Calu3 (cell line): ENCODE results near the gene DEAF1. TPM values are rescaled to one million over a fixed set of nuclear protein-coding genes. Genes with fewer than 3 reads are reported as not detected.

ENCODE experiments used
- BruUV-seq: library from RNA; stranded (reverse); fragments of 400-500 nt; replicated peaks from 2 replicates; lab custom pipeline; 2021; lab: Mats Ljungman, UMichigan
- CTCF ChIA-PET: fragments of 300-600 bp; sonication (Branson Sonifier 250); formaldehyde crosslinking; loops from one replicate; lab custom pipeline; 2022; ENCODE audit warnings: antibody characterized with exemption; lab: Charles Lee
- DNase-seq: peaks from one replicate; pipeline ENCODE4 v3.0.0; 2022
- H3K27ac Mint-ChIP-seq: one replicate; pipeline ENCODE4 v1.8.0; 2022; ENCODE audit warnings: mixed read lengths; ENCODE audit not compliant: unreplicated experiment
- H3K27me3 Mint-ChIP-seq: one replicate; pipeline ENCODE4 v1.8.0; 2022; ENCODE audit warnings: mixed read lengths; ENCODE audit not compliant: unreplicated experiment
- H3K36me3 Mint-ChIP-seq: one replicate; pipeline ENCODE4 v1.8.0; 2022; ENCODE audit warnings: mild to moderate bottlenecking, moderate library complexity, mixed read lengths; ENCODE audit not compliant: insufficient read depth, unreplicated experiment
- H3K4me1 Mint-ChIP-seq: one replicate; pipeline ENCODE4 v1.8.0; 2022; ENCODE audit warnings: mild to moderate bottlenecking, low read depth, mixed read lengths; ENCODE audit not compliant: unreplicated experiment
- H3K4me3 Mint-ChIP-seq: one replicate; pipeline ENCODE4 v1.8.0; 2022; ENCODE audit warnings: mild to moderate bottlenecking, low read depth, moderate library complexity, mixed read lengths; ENCODE audit not compliant: unreplicated experiment
- H3K9me3 Mint-ChIP-seq: one replicate; pipeline ENCODE4 v1.8.0; 2022; ENCODE audit warnings: low read depth, mixed read lengths; ENCODE audit not compliant: unreplicated experiment
- intact Hi-C: fragments of 100-400 bp; cut with micrococcal nuclease; formaldehyde crosslinking; loops from one replicate; pipeline ENCODE4 v1.10.0; 2022; ENCODE audit not compliant: unreplicated experiment
- total RNA-seq: library from RNA; stranded (reverse); gene quantifications from 2 replicates; pipeline ENCODE4 v1.2.3, GENCODE V29; 2022
- TF ChIP-seq, protein P1 (sequence below): fragments of 200-600 bp; IDR thresholded peaks from one replicate; pipeline ENCODE4 v1.8.0; 2022; ENCODE audit warnings: antibody characterized with exemption; ENCODE audit not compliant: unreplicated experiment

The DEAF1 gene
- total RNA-seq, 1 experiment from 2014 or later: 57.0 TPM

DNA sequence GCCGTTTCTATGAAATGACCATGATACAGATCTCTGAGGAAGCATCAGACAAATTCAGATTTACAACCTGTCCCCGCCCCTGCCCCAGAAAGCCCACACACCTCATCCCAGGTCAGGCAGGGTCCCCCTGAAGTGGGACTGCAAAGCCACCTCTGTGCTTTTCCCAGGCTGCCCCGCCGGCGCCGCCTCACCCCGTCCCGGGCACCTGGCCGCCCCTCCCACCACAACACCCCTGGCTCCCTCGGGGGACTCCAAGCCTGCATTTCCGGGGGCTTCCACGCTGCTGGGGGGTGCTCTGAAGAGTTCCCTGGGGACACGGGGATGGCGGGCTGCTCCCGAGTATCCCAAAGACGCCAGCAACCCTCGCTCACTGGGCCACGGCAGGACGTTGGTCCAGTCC is 34.7 kb downstream of the DEAF1 start:
- Mint-ChIP-seq H3K4me3 (no peak overlapping the region), H3K4me1 (peaks cover 4% of the 10 kb centered on the region), H3K36me3 (peaks cover 35% of the 10 kb centered on the region), H3K27me3 (no peaks in the 10 kb centered on the region), H3K27ac (no peak overlapping the region), H3K9me3 (no peaks in the 10 kb centered on the region)
- CTCF ChIA-PET: no interaction called here
- TF ChIP-seq, protein P1, sequence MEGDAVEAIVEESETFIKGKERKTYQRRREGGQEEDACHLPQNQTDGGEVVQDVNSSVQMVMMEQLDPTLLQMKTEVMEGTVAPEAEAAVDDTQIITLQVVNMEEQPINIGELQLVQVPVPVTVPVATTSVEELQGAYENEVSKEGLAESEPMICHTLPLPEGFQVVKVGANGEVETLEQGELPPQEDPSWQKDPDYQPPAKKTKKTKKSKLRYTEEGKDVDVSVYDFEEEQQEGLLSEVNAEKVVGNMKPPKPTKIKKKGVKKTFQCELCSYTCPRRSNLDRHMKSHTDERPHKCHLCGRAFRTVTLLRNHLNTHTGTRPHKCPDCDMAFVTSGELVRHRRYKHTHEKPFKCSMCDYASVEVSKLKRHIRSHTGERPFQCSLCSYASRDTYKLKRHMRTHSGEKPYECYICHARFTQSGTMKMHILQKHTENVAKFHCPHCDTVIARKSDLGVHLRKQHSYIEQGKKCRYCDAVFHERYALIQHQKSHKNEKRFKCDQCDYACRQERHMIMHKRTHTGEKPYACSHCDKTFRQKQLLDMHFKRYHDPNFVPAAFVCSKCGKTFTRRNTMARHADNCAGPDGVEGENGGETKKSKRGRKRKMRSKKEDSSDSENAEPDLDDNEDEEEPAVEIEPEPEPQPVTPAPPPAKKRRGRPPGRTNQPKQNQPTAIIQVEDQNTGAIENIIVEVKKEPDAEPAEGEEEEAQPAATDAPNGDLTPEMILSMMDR: no peak
- BruUV-seq: no TSS peak
- no peak for DNase-seq
- intact Hi-C loops: no loop called here

DNA sequence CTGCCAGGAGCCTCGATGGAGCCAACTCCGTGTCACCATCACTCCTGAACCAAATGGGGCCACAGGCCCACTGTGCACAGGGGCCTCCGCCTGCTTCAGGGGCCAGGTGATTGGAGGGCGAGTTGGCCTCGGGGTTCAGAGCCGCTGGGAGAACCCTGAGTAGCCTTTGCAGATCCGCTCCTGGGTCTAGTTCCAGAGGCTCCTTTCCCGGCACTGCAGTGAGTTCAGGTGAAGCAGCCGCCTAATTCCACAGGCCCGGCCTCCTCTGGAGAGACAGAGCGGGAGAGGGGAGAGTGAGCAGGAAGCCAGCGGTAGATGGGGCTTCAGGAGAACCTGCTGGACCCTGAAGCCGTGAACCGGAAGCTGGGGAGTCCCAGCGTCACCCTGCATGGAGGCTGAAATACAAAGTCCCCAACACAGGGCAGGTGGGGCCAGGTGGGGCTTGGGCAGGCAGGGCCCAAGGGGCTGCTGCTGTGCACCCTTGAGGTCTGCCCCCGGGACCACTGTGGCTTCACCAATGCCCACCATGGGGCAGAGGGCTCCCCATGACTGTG is 35.4 kb downstream of the DEAF1 start:
- intact Hi-C loops: no loop called here
- TF ChIP-seq, protein P1: no peak
- Mint-ChIP-seq H3K4me3 (no peak overlapping the region), H3K9me3 (no peaks in the 10 kb centered on the region), H3K4me1 (peaks cover 11% of the 10 kb centered on the region), H3K36me3 (peaks cover 40% of the 10 kb centered on the region), H3K27me3 (no peaks in the 10 kb centered on the region), H3K27ac (no peak overlapping the region)
- no peak for DNase-seq
- no TSS peak for BruUV-seq
- CTCF ChIA-PET: no interaction called here

DNA sequence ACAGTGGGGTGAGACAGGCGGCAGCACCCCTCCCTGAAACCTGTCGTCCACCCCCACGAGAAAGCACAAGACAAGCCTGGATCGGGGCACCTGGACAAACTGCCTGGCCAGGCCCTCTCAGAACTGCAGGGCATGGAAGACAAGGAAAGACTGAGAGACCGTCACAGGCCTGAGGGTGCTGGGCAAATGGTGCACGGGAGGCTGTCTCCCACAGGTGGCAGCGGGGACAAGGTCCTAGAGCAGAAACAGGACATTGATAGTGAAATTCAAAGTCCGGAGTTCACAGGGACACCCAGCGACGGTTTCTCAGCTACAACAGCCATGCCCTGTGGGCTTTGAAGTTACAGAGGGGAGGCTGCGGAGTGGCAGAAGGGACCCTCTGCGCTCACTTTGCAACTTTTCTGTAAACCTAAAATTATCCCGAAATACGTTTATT is 37.3 kb downstream of the DEAF1 start:
- peaks cover 13% of the 10 kb centered on the region for H3K4me1 Mint-ChIP-seq
- peaks cover 52% of the 10 kb centered on the region for H3K36me3 Mint-ChIP-seq
- H3K27ac Mint-ChIP-seq: no peak overlapping the region
- H3K9me3 Mint-ChIP-seq: no peaks in the 10 kb centered on the region
- CTCF ChIA-PET: no interaction called here
- DNase-seq: no peak
- intact Hi-C loops: no loop called here
- H3K27me3 Mint-ChIP-seq: no peaks in the 10 kb centered on the region
- no peak overlapping the region for H3K4me3 Mint-ChIP-seq
- no TSS peak for BruUV-seq
- TF ChIP-seq, protein P1: no peak

DNA sequence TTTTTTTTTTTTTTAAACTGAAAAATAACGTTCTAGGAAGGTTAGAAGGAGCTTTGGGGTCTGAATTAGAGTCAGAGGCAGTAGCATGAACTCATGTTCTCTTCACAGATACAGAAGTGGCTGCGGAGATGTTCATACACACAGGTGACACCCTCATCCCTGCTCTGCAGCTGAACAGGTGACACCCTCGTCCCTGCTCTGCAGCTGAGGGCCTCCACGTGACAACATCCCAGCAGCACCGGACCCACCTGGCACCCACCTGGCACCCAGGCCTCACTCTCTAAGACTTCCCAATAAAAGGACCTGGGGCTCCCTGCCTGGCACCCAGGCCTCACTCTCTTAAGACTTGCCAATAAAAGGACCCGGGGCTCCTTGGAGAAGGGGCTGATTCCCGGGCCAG is 38.2 kb downstream of the DEAF1 start:
- TF ChIP-seq, protein P1: no peak
- no peak for DNase-seq
- intact Hi-C loops: no loop called here
- Mint-ChIP-seq H3K4me3 (no peak overlapping the region), H3K9me3 (no peaks in the 10 kb centered on the region), H3K27me3 (no peaks in the 10 kb centered on the region), H3K27ac (no peak overlapping the region), H3K36me3 (peaks cover 53% of the 10 kb centered on the region), H3K4me1 (peaks cover 13% of the 10 kb centered on the region)
- CTCF ChIA-PET: no interaction called here
- no TSS peak for BruUV-seq
